HK-2 (cell line): Measurements from ENCODE around the gene TKT.

ENCODE experiments used
- DNase-seq: peaks from one replicate; pipeline ENCODE4 v3.0.0-alpha.2; 2018; ENCODE audit not compliant: unreplicated experiment

The TKT gene

GRCh38 chr3:53180305-53181023 is 75.4 kb downstream of the TKT start:
- DNase-seq = no peak

GRCh38 chr3:53179580-53179979 is 76.2 kb downstream of the TKT start:
- DNase-seq = no peak

- DNase-seq = no peak
Observed at GRCh38 chr3:53178246-53178645, 77.6 kb downstream of the TKT start.

GRCh38 chr3:53175613-53176540 is 79.9 kb downstream of the TKT start:
- DNase-seq = no peak
